Measurements from ENCODE around the gene BLVRB.
"Not testable (repeated sequence)": the region's sequence is repeated elsewhere in the genome, so short reads cannot be mapped to it uniquely, and the experiment has no call there.

The BLVRB gene

DNA sequence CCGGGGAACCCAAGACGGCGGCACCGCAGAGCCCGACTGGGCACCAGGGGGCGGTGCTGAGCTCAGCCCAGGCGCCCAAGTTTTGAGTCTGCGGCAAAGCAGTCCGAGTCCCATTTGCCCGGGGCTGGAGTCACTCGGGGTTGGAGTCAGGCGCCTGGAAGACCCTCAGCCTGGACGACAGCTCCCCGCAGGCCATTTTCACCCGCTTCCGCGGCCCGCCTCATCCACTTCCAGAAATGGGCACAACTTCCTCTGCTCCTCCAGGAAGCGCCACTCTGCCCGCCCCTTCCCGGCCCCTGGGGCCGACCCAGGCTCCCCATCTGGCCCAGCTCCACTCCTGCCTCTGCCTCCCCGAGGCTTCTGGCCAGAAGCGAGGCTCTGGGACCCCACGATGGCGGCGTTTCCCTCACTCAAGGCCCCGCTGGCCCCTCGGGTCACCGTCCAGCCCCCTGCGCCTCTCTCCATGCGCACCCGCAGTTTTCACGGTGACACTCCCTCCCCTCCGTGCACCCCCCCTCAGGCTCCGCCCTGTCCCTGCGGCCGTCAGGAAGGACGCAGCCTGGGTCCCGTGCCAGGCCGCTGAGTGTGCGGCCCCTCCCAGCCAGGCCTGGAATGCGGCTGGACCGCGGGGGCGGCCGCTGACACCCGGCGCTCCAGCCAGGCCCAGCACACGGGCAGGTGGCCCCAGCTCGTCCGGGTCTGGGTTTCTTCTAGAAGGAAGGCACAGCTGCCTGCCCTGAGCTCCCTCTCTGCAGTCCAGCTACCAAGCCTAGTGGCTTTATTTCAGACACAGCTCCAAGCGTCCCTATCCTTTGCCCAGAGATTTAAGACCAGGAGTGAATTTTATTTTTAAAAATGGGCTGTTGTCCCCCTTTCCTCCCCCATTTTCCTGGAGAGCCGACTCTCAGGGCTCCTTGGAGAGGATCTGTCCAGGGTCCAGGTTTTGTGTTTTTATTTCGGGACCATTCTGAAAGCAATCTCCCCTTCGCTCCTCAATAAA, 44.5 kb downstream of the BLVRB start:
- peak; percentile 7 for DNase-seq

DNA sequence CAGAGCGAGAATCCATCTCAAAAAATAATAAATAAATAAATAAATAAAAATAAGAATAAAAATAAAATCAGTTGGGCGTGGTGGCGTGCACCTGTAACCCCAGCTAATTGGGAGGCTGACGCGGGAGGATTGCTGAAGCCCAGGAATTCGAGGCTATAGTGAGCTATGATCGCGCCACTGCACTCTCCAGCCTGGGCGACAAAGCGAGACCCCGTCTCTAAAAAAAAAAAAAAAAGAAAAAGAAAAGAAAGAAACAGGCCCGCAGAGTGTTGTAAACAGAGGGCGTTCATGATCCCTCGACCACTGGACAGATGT, 45.1 kb downstream of the BLVRB start:
- no peak for DNase-seq

DNA sequence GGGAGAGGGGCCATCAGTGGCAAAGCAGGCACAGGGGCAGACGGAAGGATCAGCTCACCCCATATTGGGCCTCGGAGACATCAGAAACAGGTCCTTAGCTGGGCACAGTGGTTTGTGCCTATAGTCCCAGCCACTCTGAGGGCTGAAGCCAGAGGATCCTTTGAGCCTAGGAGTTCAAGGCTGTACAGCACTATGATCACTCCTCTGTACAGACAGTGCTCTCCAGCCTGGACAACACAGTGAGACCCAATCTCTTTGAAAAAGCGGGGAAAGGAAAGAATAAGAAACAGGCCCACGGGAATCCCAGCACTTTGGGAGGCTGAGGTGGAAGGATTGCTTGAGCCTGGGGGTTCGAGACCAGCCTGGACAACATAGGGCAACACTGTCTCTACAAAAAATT, 45.8 kb downstream of the BLVRB start:
- DNase-seq: no peak

DNA sequence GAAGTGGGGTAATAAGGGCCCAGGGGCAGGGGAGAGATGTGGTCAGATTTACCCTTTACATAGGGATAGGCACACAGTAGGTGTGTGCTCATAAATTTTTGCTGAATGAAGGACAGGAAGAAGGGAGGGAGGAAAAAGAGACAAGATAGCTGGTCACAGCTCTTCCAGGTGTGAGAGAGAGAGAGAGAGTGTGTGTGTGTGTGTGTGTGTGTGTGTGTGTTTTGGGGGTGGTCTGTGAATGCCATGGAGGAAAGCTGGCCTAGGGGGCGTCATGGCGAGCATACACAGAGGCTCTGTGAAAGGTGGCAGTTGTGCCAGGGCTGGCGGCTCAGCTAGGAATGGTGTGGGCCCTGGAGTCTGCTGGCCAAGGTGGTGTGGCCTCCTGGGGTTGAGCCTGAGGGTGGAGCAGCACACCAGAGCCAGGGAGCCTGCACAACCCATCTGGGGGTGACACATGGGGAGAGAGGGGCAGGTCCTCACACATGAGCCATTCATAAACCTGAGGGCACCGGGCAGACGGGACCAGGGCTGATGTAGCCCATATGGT, 46.4 kb downstream of the BLVRB start:
- no peak for DNase-seq

DNA sequence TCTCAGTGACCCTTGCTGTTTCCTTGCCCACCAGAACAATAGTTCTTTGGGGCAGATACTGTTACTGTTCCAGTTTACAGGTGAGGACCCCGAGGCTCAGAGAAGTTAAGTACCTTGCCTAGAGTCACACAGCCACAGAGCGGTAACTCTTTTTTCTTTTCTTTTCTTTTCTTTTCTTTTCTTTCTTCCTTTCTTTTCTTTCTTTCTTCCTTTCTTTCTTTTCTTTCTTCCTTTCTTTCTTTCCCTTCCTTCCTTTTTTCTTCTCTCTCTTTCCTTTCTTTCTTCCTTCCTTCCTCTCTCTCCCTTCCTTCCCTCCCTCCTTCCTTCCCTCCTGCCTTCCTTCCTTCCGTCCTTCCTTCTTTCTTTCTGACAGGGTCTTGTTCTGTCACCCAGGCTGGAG, 47.5 kb downstream of the BLVRB start:
- no peak for DNase-seq

DNA sequence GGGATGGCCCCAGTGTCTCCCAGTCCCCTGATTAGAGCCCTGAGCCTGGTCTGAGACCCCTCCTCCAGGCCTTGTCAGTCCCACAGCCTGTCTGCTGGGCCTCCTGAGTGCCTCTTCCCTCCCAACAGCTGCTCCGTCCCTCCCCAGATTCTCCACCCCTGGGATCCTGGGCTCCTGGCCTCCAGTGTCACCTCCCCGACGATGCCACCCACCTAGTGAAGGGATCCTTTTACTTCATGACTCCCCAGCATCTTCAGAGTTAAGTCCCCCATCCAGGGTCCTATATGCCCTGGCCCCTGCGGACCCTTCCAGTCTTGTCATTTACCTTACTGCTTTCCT, 47.9 kb downstream of the BLVRB start:
- DNase-seq: no peak

DNA sequence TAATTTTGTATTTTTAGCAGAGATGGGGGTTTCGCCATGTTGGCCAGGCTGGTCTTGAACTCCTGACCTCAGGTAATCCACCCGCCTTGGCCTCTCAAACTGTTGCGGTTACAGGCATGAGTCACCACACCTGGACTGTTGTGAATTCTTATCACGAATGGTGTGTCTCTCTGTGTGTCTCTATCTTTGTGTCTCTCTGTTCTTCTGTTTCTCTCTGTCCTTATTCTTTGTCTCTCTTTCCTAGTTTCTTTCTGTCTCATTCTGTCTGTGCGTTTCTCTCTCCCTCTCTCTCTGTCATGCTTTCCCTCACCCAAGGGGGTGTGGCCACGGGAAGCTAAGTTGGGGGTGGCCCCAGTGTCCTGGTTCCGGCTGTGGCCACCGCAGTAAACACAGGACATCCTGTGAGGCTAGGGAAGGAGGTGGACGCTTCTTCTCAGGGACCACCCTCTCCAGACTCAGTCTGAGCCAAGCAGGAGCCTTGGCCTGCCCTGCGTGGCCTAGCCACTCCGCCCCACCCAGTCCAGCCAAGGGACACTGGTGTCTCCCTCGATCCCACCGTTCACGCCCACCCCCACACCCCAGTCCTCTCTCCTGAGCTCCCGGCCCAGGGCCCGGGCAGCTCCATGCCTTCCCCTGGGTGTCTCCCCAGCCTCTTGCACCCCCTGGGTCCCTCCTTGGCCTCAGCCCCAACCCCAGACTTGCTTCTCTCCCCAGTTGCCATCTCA, 48.5 kb downstream of the BLVRB start:
- DNase-seq: no peak

DNA sequence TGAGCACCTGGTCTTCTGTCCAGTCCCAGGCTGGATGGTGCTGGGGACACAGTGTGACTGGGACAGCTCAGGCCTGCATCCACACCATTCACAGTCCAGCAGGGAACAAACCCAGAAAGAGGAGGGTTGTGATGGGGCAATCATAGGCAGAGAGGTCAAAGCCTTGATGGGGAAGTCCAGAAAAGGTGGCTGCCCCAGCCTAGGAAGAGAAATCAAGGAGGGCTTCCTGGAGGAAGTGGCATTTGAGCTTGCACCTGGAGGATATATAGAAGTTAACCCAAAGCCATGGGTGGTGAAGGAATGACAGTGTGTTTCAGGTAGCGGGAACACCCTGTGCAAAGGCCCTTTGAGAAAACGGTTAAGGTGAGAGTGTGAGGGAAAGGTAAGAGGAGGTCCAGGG, 49.8 kb downstream of the BLVRB start:
- DNase-seq: no peak

DNA sequence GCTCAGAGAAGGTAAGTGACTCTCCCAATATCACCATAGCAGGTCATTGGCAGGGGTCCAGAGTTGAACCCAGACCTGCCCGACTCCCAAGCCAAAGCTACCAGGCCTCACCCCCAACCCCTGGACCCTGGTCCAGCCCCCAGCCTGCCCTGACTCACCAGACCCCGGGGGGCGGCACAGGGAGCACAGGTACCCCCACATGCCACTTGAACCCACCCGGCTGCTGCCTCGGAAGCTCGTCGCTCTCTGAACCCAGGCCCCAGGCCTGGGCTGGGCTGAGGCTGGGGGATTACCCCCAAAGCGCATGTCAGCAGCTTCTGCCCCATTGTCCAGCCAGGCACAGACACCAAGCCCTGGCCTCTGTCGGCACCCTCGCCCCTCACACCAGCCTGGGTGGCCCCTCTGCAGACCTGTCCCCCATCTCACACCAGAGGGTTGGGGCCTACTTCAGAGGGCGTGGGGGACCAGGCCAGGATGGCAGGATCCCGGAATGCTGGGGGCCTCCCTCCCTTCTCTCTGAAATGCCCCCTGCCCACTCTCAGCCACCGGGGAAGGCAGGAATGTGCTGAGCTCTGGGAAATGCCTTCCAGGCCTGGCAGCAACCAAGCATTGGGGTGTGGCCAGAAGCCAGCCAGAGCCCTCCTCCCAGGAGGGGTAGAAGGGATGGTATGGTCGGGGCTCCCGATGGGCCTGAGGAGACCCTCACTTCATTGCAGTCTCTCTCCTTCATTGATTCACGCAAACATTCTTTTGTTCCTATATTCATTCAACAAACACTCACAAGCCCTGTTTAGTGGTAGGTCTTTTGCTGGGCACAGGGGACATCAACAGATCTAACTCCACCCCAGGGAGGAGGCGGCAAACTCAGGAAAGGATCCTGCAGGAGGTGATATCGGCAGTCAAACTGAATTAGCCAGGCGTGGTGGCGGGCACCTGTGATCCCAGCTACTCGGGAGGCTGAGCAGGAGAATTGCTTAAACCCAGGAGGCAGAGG, 50.7 kb downstream of the BLVRB start:
- no peak for DNase-seq

DNA sequence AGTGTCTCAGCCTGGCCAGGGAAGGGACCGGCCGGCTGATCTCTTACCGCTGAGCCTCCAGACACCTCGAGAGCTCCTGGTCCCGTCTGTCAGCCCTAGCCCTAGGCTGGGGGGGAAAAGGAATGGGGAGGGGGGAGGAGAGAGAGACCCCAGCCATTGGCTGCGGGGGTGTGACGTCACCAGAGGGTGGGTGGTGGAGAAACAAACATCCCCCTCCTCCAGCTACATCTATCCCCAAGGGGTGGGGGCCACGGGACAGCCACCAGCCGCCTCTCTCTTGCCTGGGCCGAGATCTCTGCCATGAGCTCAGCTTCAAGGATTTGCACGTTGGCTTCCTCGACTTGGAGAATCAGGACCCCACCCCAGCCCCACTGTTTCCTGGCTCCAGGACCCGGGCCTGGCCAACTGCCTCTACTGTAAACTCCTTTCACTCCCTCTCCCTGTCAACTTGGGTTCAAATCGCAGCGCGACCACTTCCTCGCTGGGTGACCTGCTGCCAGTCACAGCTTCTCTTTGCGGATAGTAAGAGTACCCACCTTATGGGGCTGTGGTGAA, 52.2 kb downstream of the BLVRB start, which contains the start of gene PRX:
Gene PRX, minus strand, starts transcription at position 88 of the 555 bp plus-strand sequence. CDS start 5,446 bp downstream, outside the sequence.
- DNase-seq: no peak

DNA sequence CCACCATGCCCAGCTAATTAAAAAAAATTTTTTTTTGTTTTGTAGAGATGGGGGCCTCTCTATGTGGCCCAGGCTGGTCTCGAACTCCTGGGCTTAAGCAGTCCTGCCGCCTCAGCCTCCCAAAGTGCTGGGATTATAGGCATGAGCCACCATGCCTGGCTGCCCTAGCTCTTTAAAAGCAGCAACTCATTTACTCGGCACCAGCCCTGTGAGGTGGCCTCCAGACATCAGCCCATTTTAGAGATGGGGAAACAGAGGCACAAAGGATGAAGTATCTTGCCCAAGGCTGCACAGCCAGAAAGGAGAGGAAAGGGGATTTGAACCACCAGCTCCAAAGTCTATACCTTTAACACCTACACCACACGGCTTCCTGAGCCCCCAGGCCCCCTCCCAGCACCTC, 52.7 kb downstream of the BLVRB start:
- DNase-seq: no peak

DNA sequence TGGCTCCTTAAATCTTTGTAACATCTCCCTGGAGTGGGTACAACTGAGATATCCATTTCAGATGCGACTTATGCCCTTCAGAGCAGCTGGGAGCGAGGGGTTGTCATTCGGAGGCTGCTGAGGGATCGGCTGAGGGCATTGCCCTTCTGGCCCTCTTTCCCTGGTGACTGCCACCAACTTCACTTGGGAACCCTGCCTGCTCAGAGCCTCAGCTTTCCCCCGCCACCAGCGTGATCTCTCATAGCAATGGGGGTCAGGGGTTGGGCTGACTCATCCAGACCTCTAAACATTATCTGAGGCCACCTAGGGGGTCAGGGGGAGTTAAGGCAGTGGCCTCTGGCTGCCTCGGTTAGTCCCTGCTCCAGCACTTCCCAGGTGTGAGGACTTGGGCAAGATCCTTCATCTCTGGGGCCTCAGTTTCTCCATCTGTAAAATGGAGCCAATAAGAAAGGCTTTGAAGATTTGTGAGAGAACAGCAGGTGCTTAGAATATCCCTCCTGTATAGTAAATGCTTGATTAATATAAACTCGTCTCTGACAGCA, 53.5 kb downstream of the BLVRB start:
- DNase-seq: no peak

DNA sequence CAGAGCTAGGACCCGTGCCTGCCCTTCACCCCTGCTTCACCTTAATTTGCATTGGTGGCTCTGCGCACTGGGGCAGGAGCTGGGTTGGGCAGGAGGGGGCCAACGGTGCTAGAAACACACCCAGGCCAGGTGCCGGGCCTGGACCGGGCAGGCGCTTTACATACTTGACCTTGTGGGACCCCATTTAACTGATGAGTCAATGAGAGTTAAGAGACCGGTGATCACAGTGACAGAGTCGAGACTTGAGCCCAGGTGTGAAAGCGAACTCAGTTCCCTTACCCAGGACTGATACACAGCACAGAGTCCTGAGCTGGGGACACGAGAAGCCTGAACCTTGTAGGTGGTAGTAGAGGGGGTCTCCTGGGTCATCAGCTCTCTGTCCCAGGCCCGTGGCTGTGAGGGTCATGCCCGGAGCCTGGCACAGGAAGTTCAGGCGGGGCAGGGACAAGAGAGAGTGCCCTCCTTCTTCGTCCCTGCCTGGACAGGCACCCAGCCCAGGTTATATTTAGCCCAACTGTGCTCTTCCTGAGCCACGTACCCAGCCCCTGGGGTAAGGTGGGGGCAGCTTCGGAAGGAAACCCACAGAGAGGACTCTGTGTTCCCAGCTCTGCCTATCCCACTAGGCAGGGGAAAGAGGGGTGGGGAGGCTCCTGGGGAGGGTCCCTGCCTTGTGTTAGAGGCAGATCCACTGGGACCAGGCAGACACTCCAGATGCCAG, 54.3 kb downstream of the BLVRB start:
- no peak for DNase-seq

DNA sequence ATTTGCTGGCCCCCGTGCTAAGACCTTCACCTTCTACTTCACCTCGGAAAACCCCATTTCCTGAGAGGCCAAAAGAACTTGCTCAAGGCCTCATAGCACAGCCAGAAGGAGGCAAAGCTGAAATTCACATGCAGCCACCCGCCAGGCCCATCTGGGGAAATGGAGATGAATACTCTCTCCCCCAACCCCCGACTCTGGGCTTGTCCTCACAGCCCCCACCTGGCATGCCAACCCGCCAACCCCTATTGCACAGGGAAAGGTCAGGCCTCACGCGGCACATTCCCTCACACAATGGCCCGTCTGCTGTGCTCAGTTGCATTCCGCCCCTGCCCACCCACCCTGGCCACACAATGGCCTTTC, 55.5 kb downstream of the BLVRB start:
- no peak for DNase-seq

DNA sequence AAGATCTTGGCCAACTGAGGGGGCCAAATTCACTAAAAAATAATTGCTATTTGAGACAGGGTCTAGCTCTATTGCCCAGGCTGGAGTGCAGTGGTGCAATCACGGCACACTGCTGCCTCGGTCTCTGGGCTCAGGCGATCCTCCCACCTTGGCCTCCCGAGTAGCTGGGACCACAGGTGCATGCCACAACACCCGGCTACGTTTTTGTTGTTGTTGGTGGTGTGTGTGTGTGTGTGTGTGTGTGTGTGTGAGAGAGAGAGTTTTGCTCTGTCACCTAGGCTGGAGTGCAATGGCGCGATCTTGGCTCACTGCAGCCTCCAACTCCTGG, 57.0 kb downstream of the BLVRB start:
- not testable (repeated sequence) for DNase-seq

DNA sequence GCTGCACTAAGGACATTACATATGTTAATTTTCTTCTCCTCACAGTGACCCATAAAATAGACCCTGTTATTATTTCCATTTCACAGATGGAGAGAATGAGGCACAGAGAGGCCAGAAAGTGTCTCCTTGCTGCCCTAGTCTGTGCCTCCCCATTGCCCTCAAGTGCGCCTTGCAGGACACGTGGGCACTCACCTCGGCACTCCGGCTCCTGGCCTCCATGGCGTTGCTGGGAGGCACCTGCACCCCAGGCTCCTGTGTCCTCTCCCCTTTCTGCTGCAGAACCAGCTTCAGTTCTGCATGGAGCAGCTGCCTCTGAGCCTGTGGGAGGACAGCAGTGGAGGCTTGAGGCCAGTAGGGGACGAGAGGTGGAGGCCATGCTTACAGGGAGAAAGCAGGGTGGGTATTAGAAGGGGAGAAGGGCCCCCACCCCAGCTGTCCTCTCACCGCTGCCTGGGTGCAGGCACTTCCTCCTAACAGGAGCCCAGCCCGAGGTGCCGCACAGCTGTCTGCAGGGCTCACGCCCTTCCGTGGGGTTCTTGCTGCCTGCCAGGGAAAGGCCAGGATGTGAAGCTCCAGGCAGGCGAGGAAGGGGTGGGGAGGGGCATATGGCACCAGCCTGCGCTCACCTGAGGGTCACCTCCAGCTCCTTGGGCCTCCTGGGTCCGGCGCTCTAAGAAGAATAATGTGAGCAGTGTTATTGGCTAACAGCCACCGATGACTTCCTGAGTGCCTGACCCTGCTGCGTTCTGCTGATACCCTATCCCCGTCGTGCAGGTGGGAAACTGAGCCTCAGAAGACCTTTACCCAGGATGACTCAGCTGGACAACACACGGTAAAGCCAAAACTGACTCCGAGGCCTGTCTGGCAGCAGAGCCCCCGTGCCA, 57.6 kb downstream of the BLVRB start:
- no peak for DNase-seq

DNA sequence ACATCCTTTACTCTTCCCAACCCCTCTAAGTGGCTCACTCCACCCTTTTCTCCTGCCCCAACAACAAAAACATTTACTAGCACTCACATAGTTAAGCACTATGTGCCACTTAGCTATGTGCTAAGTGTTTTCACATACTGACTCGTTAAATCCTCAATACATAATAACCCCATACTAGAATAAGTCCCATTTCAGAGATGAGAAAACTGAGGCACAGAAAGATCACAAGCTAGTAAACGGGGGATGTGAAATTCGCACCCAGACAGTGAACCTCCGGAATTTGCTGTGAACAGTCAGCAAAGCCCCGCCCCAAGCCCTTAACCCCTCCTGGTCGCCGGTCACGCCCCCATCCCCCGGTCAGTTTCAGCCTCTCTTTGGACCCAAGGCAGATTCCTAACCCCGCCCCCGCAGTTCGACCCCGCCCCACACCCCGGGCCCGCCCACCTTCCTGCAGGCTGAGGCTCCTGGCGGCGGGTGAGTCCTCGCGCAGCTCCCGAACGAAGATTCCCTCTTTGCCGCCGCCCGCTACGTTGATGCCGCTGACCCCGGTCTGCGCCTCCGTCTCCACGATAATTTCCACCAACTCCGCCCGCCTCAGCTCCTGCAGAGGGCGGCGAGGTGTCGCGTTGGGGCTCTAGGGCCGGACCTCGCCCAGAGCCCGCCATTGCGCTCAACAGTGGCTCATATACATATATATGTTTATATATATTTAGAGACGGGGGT, 62.1 kb downstream of the BLVRB start:
- DNase-seq: peak; percentile 67

DNA sequence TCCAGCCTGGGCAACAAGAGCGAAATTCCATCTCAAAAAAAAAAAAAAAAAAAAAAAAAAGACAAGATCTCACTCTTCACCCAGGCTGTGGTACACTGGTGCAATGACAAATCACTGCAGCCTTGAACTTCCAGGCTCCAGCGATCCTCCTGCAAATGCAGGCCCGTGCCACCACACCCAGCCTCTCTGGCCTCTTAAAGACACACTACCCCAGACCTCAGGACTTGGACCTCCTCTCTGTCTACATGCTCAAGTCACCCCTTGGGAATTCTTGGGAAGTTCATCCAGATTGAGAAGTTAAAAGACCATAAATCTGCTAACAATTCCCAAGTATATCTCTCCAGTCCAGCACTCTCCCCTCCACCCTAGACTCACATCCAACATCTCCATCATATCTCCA, 65.0 kb downstream of the BLVRB start:
- DNase-seq: no peak

DNA sequence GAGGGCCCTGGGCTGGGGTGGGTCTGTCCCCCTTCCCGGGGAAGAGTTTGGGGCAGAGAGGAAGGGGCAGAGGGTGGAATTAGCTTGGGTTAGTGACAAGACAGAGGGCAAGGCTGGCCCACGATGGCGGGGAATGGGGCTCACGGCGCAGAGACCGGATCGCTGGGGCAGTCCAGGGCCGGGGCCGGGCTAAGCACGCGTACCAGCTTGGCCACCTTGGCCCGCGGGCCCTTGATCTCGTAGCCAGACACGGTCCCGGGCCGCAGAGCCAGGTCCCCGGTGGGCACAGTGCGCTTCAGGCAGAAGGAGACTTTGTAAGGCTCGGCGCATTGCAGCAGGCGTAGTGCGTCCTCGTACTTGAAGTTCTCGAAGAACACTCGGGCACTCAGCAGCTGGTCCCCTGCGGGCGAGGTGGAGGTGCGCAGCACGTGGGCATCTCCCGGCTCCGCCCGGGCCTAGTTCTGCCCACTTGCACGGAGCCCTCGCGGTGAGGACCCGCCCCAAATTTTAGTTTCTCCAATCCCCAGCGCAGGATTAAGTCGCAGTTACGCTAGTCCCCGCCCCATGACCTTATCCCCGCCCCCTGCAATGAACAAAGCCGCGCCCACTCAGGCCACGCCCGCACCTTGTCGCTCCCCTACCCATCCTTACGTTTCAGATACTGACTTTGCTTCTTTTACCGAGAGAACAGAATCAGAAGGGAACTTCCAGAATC, 67.0 kb downstream of the BLVRB start:
- peak; percentile 54 for DNase-seq

All from NCI-H1048 (cell line).